IPS DF 4.7 (cell line): Measurements from ENCODE around the gene PPIE.
A peak's percentile ranks its signal among the peaks of the same experiment; 100 is the strongest.

Experiments used
- DNase-seq: peaks from one replicate; pipeline ENCODE4 v3.0.0-alpha.2; 2013; ENCODE audit warnings: low spot score; ENCODE audit errors: extremely low read depth

Gene PPIE

GRCh38 chr1:39738622-39739366 lies at the start of gene PPIE:
Gene PPIE, plus strand, starts transcription at chr1:39738882. Its CDS starts 19 bp downstream, at chr1:39738901.
- DNase-seq: peak; percentile 60

- no peak for DNase-seq
These were observed 49.5 kb upstream of the PPIE start for GRCh38 chr1:39689214-39689613.

DNA sequence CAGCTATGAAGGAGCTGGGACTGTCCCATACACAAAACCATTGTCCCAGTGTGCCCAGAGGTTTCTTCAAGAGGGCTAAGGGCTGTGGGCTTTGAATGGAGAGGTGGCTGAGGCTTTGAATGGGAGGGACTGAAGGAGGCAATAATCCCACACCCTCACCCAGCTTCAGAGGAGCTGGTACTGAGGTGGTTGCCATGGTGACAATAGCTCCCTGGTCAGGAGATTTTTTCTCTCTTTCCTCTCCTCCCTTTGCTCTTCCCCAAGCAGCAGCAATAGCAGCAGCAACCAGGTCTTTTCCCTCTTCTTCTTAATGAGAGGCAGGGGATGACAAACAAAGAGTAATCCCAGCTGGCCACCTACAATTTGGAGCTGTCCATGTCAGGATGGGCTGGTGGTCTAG lies 49.0 kb upstream of the PPIE start:
- no peak for DNase-seq

GRCh38 chr1:39690225-39690624 lies 48.5 kb upstream of the PPIE start:
- no peak for DNase-seq

DNA sequence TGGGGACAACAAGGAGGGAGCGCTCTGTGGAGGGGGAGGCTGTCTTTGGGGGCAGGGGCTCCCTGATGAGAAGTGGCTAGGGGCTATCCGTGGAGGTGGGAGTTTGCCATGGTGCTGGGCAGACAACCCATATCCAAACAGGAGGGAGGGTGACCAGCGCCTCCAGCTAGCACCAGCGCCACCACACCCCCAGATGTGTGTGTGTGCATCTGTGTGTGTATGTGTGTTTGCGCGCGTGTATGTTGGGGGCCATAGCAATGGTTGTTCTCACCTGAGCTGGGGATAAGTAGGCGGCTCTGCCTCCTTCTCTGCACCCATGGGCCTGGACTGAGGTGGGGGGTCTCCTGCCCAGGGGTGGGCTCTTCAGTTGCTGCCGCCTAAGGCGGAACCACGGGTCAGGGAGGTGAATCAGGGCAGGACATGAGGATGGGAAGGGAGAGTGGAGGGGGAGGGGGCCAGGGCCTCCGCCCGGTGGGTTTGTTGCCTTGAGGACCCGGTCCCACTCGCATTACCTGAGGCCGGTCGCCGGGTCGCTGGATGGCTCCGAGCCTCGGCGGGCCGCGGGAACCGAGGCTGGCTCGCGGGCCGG lies 47.8 kb upstream of the PPIE start:
- no peak for DNase-seq

- DNase-seq: no peak
These were observed 47.1 kb upstream of the PPIE start, which contains the start of gene HPCAL4 for GRCh38 chr1:39691383-39692151. Gene HPCAL4, minus strand, starts transcription at chr1:39691433. Its CDS starts 6,830 bp downstream, at chr1:39684603.

- no peak for DNase-seq
These were observed 46.3 kb upstream of the PPIE start for GRCh38 chr1:39692152-39693074.

- DNase-seq: no peak
These were observed 44.7 kb upstream of the PPIE start for GRCh38 chr1:39694026-39694425.

GRCh38 chr1:39695016-39695415 lies 43.7 kb upstream of the PPIE start:
- no peak for DNase-seq

- no peak for DNase-seq
These were observed 42.2 kb upstream of the PPIE start for GRCh38 chr1:39696448-39696847.

DNA sequence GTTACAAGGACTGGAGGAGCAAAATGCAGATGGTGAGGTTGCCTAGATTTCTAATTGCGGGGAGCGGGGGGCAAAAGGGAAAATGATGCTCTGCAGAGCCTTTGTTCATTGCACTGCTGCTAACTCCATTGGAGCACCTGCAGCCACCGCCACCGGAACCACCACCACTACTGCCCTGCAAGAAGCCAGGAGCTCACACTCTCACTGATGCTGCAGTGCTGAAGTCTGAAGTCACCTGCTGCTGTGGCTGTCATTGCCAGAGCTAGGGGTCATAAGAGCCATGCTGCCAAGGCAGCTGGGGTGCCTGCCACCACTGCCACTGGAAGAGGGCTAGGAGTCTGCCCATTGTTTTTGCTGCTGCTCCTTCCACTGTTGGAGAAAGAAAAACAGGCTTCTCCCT lies 40.1 kb upstream of the PPIE start:
- DNase-seq: no peak

- no peak for DNase-seq
These were observed 39.3 kb upstream of the PPIE start for GRCh38 chr1:39699419-39699818.

- no peak for DNase-seq
These were observed 38.3 kb upstream of the PPIE start for GRCh38 chr1:39700348-39700747.

GRCh38 chr1:39701049-39701439 lies 37.6 kb upstream of the PPIE start:
- no peak for DNase-seq

DNA sequence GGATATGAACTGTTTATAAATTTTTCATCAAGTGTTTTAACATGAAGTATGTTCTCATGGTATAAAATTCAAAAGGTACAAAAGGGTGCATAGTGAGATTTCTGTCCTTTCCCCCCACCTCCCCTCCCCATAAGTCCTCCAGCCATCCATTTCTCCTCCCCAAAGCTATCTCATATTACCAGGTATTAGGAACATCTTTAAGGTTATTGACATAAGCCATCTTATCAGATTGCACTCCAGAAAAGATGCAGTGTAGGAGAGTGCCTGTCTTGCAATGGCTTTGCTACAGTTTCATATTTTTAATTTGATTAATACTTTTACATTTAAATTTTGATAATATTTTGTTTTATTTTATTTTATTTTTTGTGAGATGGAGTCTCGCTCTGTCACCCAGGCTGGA lies 33.9 kb upstream of the PPIE start:
- DNase-seq: no peak

DNA sequence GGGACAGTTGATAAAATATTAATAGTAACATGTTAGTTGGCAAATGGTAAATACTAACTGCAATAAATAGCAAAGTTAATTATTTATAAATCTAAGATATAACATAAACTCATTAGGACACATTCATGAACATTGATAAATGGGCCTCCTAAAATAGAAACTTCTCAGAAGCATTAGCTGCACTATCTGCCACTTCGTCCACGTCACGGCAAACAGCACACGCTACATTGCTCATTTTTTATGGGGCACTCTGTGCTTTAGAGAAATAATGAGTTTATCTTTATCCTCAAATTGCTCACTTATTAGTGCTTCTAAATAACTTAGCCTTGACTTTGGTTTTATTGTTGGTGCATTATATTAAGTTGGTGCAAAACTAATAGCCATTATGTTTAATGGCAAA lies 31.2 kb upstream of the PPIE start:
- no peak for DNase-seq

DNA sequence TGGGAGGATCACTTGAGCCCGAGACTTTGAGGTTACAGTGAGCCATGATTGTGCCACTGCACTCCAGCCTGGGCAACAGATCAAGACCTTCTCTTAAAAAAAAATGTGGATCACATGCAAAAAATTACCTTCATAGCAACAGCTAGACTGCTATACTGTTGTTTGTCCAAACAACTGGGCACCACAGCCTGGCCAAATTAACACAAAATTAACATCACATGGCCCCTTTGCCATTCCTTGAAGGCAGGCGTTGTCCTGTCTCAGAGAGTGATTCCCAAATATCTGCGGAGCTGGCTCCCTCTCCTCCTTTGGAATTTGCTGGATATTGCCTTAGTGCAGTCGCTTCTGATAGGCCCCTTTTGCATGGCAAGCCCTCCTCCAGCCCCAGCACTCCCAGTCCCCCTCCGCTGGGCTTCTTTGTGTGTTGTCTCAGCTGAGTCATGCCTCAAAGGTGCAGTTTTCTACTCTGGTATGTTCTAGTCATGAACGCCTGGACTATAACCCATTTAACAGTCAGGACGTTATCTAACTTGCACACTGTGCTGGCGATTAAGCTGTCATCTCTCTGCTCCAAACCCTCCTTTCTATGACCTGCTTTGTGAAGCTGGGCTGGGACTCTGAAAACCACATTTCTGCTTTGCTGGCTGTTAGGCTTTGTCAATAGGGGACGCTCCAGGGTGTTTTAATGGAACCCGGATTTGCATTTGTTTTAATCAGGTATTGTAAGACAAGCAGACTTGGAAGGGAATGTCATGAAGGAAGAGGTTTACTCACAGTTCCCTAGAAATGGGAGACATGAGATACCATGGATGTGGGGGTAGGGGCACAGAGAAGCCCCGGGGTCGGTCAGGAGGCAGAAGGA lies 27.3 kb upstream of the PPIE start:
- no peak for DNase-seq

- DNase-seq: no peak
These were observed 26.7 kb upstream of the PPIE start for GRCh38 chr1:39711966-39712340.

DNA sequence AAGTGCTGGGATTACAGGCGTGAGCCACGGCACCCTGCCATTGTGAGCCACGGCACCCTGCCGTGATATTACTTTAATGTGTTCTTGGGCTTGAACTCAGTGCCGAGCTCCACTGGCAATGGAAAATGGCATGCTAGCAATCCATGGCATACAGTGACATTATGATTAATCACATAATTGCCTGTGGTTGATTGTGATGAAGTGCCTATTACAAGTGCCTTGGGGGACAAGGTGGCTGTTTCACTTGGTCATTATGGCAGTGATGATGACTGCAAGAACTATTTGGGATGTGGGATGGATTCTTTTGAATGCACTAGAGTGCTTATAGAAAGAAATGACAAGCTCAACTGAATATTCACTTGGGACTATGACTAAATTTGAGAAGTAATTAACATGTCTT lies 25.1 kb upstream of the PPIE start:
- no peak for DNase-seq

GRCh38 chr1:39717809-39718208 lies 20.9 kb upstream of the PPIE start:
- DNase-seq: no peak
